ENCODE results near the gene LRRC36.

DNA sequence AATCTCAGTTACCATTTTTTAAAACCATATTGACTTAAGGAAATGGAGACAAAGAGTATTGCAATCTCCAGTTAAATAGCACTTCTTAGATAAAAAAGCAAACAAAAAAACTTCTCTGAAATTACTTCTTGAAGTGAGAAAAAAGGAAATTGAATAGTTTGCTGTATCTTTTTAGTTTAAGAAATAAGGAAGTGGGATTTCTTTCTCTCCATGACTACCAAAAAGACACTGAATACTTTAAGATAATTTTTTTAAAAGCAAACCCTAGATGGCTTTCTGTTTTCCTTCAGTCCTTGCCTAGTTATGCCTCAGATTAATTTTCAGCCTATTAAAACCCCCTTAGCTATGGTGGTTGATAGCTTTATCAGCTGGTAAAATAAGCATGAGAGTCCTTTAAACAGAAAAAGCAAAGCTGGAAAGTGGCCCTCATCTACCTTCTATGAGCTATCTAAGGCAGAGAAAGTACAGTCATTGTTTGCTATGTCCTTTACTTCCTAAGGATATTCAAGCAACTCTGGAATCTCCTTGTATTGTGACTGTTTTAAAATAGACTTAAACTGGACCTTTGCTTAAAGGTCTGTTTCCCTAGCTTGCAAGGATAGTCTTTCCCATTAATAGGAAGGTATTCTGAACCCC is 38.1 kb downstream of the LRRC36 start:
- TF ChIP-seq POLR2A (IDR thresholded peaks at IDR 0.05; ENCODE audit: low read depth, low read length) (no peak), EZH2 (IDR thresholded peaks at IDR 0.05; ENCODE audit: borderline replicate concordance, low read depth, low read length, severe bottlenecking) (no peak), POLR2AphosphoS5 (IDR thresholded peaks at IDR 0.05; ENCODE audit: insufficient read depth, low read depth, low read length) (no peak), JUN (IDR thresholded peaks at IDR 0.05; ENCODE audit: borderline replicate concordance, insufficient read depth, insufficient read length, low read depth) (no peak), GATA2 (IDR thresholded peaks at IDR 0.05; ENCODE audit: insufficient read depth, insufficient read length, low read depth, low read length) (no peak)
- TF ChIP-seq, protein P1, sequence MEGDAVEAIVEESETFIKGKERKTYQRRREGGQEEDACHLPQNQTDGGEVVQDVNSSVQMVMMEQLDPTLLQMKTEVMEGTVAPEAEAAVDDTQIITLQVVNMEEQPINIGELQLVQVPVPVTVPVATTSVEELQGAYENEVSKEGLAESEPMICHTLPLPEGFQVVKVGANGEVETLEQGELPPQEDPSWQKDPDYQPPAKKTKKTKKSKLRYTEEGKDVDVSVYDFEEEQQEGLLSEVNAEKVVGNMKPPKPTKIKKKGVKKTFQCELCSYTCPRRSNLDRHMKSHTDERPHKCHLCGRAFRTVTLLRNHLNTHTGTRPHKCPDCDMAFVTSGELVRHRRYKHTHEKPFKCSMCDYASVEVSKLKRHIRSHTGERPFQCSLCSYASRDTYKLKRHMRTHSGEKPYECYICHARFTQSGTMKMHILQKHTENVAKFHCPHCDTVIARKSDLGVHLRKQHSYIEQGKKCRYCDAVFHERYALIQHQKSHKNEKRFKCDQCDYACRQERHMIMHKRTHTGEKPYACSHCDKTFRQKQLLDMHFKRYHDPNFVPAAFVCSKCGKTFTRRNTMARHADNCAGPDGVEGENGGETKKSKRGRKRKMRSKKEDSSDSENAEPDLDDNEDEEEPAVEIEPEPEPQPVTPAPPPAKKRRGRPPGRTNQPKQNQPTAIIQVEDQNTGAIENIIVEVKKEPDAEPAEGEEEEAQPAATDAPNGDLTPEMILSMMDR (IDR thresholded peaks at IDR 0.05; ENCODE audit: extremely low read depth in 1 of 2, insufficient read depth in 1 of 2, low read depth in 1 of 2, low read length in 2 of 2) = no peak
